Frontal cortex (tissue), 4 donors: ENCODE data around the gene NPIPA7. TPM values are rescaled to one million over a fixed set of nuclear protein-coding genes. Genes with fewer than 3 reads are reported as not detected.
"Not testable (repeated sequence)": the region's sequence is repeated elsewhere in the genome, so short reads cannot be mapped to it uniquely, and the experiment has no call there.

Experiments
- DNase-seq, 2 donors: peaks; one replicate each; pipeline ENCODE4 v3.0.0; 2012; ENCODE audit warnings: low spot score in 2 of 2
- FAIRE-seq: peaks from 2 replicates; lab custom pipeline; 2012; peaks lifted over from hg19 to GRCh38; lab: Jason Lieb, UNC
- total RNA-seq: library from RNA; depleted of rRNA; stranded (reverse); fragments of >200 nt; gene quantifications from one replicate; pipeline ENCODE4 v1.2.3, GENCODE V29; 2014
- donor health status: control.
- donor health status: control.
- donor health status: control.

NPIPA7 gene
- 2.0 TPM for total RNA-seq

- DNase-seq, FAIRE-seq: not testable (repeated sequence)
These were observed at the start of gene NPIPA7 for GRCh38 chr16:16378840-16379239. NPIPA7 (plus strand) TSS chr16:16379140; CDS start chr16:16379245, 105 bp downstream.

GRCh38 chr16:16331466-16331865, 47.5 kb upstream of the NPIPA7 start:
- not testable (repeated sequence) for FAIRE-seq, DNase-seq

DNA sequence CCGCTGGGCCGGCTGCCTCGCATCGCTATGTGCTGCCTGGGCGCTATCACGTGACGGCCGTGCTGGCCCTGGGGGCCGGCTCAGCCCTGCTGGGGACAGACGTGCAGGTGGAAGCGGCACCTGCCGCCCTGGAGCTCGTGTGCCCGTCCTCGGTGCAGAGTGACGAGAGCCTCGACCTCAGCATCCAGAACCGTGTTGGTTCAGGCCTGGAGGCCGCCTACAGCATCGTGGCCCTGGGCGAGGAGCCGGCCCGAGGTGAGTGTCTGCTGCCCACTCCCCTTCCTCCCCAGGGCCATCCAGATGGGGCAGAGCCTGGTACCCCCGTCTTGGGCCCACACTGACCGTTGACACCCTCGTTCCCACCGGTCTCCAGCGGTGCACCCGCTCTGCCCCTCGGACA, 21.4 kb upstream of the NPIPA7 start:
- FAIRE-seq, DNase-seq: not testable (repeated sequence)

DNA sequence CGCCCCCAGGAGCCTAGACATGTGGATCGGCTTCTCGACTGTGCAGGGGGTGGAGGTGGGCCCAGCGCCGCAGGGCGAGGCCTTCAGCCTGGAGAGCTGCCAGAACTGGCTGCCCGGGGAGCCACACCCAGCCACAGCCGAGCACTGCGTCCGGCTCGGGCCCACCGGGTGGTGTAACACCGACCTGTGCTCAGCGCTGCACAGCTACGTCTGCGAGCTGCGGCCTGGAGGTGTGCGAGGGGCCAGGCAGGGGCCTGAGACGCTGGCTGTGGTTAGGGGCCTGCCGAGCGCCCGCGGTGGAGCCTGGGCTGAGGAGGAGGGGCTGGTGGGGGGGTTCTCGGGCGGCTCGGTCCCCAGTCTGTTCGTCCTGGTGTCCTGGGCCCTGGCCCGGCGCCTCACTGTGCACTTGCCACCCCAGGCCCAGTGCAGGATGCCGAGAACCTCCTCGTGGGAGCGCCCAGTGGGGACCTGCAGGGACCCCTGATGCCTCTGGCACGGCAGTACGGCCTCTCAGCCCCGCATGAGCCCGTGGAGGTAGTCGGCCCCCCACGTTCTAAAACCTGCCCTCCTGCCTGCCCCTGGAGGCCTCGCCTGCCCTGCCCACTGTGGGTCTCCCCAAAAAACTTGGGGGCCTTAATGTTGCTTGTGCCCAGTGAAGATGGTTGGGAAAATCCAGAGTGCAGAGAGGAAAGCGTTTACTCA, 20.2 kb upstream of the NPIPA7 start:
- not testable (repeated sequence) for FAIRE-seq, DNase-seq

DNA sequence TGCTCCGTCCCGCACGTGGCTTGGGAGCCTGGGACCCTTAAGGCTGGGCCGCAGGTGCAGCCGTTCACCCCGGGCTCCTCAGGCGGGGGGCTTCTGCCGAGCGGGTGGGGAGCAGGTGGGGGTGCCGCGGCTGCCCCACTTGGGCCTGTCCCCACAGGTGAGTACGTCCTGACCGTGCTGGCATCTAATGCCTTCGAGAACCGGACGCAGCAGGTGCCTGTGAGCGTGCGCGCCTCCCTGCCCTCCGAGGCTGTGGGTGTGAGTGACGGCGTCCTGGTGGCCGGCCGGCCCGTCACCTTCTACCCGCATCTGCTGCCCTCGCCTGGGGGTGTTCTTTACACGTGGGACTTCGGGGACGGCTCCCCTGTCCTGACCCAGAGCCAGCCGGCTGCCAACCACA, 15.3 kb upstream of the NPIPA7 start:
- DNase-seq, FAIRE-seq: not testable (repeated sequence)

DNA sequence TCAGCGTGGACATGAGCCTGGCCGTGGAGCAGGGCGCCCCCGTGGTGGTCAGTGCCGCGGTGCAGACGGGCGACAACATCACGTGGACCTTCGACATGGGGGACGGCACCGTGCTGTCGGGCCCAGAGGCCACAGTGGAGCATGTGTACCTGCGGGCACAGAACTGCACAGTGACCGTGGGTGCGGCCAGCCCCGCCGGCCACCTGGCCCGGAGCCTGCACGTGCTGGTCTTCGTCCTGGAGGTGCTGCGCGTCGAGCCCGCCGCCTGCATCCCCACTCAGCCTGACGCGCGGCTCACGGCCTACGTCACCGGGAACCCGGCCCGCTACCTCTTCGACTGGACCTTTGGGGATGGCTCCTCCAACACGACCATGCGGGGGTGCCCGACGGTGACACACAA, 14.8 kb upstream of the NPIPA7 start:
- not testable (repeated sequence) for DNase-seq, FAIRE-seq

- not testable (repeated sequence) for DNase-seq, FAIRE-seq
These were observed 14.2 kb upstream of the NPIPA7 start for GRCh38 chr16:16364701-16365100.

- DNase-seq, FAIRE-seq: not testable (repeated sequence)
These were observed 13.6 kb upstream of the NPIPA7 start for GRCh38 chr16:16365319-16365718.

- not testable (repeated sequence) for DNase-seq, FAIRE-seq
These were observed 13.1 kb upstream of the NPIPA7 start for GRCh38 chr16:16365851-16366250.

GRCh38 chr16:16366552-16367284, 12.2 kb upstream of the NPIPA7 start:
- DNase-seq, FAIRE-seq: not testable (repeated sequence)

- not testable (repeated sequence) for FAIRE-seq
These were observed 11.7 kb upstream of the NPIPA7 start for GRCh38 chr16:16367285-16367628.

GRCh38 chr16:16369081-16369856, 9.7 kb upstream of the NPIPA7 start:
- DNase-seq, FAIRE-seq: not testable (repeated sequence)

More at GRCh38 chr16:16367285-16367628, 11.7 kb upstream of the NPIPA7 start:
- DNase-seq, result not testable (repeated sequence)

DNA sequence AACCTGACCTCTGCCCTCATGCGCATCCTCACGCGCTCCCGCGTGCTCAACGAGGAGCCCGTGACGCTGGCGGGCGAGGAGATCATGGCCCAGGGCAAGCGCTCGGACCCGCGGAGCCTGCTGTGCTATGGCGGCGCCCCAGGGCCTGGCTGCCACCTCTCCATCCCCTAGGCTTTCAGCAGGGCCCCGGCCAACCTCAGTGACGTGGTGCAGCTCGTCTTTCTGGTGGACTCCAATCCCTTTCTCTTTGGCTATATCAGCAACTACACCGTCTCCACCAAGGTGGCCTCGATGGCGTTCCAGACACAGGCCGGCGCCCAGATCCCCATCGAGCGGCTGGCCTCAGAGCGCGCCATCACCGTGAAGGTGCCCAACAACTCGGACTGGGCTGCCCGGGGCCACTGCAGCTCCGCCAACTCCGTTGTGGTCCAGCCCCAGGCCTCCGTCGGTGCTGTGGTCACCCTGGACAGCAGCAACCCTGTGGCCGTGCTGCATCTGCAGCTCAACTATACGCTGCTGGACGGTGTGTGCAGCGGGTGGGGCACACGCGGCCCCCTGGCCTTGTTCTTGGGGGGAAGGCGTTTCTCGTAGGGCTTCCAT, 7.7 kb upstream of the NPIPA7 start:
- not testable (repeated sequence) for DNase-seq, FAIRE-seq

- not testable (repeated sequence) for FAIRE-seq, DNase-seq
These were observed 4.7 kb upstream of the NPIPA7 start for GRCh38 chr16:16374192-16374591.

- not testable (repeated sequence) for FAIRE-seq, DNase-seq
These were observed 20.7 kb downstream of the NPIPA7 start for GRCh38 chr16:16399685-16400084.

DNA sequence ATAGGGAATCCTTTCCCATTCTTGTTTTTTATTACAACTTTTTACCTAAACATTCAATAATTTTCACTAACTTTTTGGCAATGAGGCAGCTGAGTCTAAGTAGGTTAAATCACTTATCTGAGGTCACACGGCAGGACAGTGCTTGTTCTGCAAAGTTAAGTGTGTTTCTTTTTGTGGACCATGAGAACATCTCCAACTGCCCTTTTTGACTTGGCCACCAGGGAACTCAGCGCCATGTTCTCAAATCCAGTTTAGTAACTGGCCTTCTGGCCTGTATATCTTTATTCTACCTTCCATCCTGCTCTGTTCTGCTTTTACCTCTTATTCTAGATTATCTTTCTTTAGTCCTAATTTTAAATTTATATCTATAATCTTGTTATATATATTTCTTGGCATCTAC, 23.4 kb downstream of the NPIPA7 start:
- DNase-seq, FAIRE-seq: not testable (repeated sequence)

GRCh38 chr16:16404283-16404682, 25.3 kb downstream of the NPIPA7 start:
- not testable (repeated sequence) for FAIRE-seq, DNase-seq

DNA sequence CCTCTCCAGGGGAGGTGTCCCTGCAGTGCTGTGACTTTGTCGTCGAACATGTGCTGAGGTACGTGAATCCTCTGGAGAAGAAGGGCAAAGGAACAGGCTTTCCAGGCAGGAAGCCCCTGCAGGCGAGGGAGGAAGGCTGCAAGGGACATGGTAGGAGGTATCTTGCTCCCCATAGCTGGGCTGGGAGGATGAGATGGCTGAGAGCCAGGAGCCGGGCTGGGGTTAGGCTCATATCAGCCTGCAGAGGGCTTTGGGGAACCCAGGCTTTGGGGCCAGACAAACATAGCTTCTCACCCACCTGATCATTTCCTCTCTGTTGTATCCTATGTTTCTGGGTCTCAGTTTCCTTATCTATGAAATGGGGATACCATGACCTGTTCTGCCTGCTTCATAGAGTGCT, 26.5 kb downstream of the NPIPA7 start:
- DNase-seq, FAIRE-seq: not testable (repeated sequence)

- DNase-seq, FAIRE-seq: not testable (repeated sequence)
These were observed 29.5 kb downstream of the NPIPA7 start for GRCh38 chr16:16408430-16408829.
